HL-60 (cell line): ENCODE data around the gene SSNA1.
A peak's percentile ranks its signal among the peaks of the same experiment; 100 is the strongest.

Source experiments
- DNase-seq, 2 experiments: peaks; one replicate each; pipeline ENCODE4 v3.0.0-alpha.2; 2010 to 2020; ENCODE audit warnings: low read depth in 1 of 2, low spot score in 1 of 2
- H3K27ac ChIP-seq: fragments of 250-450 bp; sonication (Bioruptor Pico); replicated peaks from 2 replicates; pipeline ENCODE4 v1.5.1; 2020; ENCODE audit warnings: mild to moderate bottlenecking, moderate library complexity
- H3K27me3 ChIP-seq: fragments of 250-450 bp; sonication (Bioruptor Pico); 2 replicates; pipeline ENCODE4 v1.5.1; 2021; ENCODE audit warnings: mild to moderate bottlenecking, moderate library complexity; ENCODE audit not compliant: insufficient read depth, poor library complexity, severe bottlenecking
- H3K4me3 ChIP-seq: replicated peaks from 2 replicates; pipeline ENCODE4 v1.5.1; 2011; ENCODE audit warnings: mild to moderate bottlenecking, control low read depth, low read length; ENCODE audit not compliant: insufficient read depth
- GABPA ChIP-seq: IDR thresholded peaks from 2 replicates; pipeline ENCODE4 v1.6.1; 2012; ENCODE audit warnings: low read depth
- POLR2AphosphoS5 ChIP-seq: IDR thresholded peaks from 2 replicates; pipeline ENCODE4 v1.6.1; 2012; ENCODE audit warnings: low read depth
- SPI1 ChIP-seq: IDR thresholded peaks from 2 replicates; pipeline ENCODE4 v1.6.1; 2012; ENCODE audit warnings: low read depth, mild to moderate bottlenecking, borderline replicate concordance
- TF ChIP-seq, protein P1 (sequence below): IDR thresholded peaks from one replicate; pipeline ENCODE4 v1.5.1; 2011; ENCODE audit warnings: low read length, control low read depth, inconsistent platforms; ENCODE audit not compliant: insufficient read depth
- TF ChIP-seq, protein P2 (sequence below): IDR thresholded peaks from 2 replicates; pipeline ENCODE4 v1.6.1; 2012; ENCODE audit warnings: low read depth; ENCODE audit not compliant: insufficient replicate concordance

The SSNA1 gene

DNA sequence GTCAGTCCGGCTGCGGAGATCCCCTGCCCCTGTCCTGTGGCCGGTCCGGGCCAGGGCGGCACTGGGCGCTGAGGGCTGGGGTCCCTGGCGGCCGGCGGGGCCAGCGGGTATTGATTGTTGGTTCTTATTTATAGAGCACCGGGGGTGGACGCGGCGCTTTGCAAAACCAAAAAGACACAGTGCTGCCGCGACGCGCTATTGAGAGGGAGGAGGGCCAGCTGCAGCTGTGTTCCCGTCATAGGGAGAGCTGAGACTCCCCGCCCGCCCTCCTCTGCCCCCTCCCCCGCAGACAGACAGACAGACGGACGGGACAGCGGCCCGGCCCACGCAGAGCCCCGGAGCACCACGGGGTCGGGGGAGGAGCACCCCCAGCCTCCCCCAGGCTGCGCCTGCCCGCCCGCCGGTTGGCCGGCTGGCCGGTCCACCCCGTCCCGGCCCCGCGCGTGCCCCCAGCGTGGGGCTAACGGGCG, 21.2 kb upstream of the SSNA1 start:
- no peak overlapping the region for H3K4me3 ChIP-seq
- no peak for TF ChIP-seq POLR2AphosphoS5
- TF ChIP-seq, protein P1, sequence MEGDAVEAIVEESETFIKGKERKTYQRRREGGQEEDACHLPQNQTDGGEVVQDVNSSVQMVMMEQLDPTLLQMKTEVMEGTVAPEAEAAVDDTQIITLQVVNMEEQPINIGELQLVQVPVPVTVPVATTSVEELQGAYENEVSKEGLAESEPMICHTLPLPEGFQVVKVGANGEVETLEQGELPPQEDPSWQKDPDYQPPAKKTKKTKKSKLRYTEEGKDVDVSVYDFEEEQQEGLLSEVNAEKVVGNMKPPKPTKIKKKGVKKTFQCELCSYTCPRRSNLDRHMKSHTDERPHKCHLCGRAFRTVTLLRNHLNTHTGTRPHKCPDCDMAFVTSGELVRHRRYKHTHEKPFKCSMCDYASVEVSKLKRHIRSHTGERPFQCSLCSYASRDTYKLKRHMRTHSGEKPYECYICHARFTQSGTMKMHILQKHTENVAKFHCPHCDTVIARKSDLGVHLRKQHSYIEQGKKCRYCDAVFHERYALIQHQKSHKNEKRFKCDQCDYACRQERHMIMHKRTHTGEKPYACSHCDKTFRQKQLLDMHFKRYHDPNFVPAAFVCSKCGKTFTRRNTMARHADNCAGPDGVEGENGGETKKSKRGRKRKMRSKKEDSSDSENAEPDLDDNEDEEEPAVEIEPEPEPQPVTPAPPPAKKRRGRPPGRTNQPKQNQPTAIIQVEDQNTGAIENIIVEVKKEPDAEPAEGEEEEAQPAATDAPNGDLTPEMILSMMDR, result no peak
- TF ChIP-seq GABPA, result no peak
- no peak for TF ChIP-seq SPI1
- TF ChIP-seq, protein P2, sequence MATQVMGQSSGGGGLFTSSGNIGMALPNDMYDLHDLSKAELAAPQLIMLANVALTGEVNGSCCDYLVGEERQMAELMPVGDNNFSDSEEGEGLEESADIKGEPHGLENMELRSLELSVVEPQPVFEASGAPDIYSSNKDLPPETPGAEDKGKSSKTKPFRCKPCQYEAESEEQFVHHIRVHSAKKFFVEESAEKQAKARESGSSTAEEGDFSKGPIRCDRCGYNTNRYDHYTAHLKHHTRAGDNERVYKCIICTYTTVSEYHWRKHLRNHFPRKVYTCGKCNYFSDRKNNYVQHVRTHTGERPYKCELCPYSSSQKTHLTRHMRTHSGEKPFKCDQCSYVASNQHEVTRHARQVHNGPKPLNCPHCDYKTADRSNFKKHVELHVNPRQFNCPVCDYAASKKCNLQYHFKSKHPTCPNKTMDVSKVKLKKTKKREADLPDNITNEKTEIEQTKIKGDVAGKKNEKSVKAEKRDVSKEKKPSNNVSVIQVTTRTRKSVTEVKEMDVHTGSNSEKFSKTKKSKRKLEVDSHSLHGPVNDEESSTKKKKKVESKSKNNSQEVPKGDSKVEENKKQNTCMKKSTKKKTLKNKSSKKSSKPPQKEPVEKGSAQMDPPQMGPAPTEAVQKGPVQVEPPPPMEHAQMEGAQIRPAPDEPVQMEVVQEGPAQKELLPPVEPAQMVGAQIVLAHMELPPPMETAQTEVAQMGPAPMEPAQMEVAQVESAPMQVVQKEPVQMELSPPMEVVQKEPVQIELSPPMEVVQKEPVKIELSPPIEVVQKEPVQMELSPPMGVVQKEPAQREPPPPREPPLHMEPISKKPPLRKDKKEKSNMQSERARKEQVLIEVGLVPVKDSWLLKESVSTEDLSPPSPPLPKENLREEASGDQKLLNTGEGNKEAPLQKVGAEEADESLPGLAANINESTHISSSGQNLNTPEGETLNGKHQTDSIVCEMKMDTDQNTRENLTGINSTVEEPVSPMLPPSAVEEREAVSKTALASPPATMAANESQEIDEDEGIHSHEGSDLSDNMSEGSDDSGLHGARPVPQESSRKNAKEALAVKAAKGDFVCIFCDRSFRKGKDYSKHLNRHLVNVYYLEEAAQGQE, result no peak
- no peak overlapping the region for H3K27ac ChIP-seq
- peaks cover 36% of the 10 kb centered on the region for H3K27me3 ChIP-seq
- DNase-seq, result no peak

DNA sequence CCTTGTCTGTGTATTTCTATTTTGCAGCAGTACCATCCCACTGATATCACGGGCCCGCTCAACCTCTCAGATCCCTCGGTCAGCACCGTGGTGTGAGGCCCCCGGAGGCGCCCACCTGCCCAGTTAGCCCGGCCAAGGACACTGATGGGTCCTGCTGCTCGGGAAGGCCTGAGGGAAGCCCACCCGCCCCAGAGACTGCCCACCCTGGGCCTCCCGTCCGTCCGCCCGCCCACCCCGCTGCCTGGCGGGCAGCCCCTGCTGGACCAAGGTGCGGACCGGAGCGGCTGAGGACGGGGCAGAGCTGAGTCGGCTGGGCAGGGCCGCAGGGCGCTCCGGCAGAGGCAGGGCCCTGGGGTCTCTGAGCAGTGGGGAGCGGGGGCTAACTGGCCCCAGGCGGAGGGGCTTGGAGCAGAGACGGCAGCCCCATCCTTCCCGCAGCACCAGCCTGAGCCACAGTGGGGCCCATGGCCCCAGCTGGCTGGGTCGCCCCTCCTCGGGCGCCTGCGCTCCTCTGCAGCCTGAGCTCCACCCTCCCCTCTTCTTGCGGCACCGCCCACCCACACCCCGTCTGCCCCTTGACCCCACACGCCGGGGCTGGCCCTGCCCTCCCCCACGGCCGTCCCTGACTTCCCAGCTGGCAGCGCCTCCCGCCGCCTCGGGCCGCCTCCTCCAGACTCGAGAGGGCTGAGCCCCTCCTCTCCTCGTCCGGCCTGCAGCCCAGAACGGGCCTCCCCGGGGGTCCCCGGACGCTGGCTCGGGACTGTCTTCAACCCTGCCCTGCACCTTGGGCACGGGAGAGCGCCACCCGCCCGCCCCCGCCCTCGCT, 20.5 kb upstream of the SSNA1 start:
- Histone ChIP-seq H3K27ac (no peak overlapping the region), H3K4me3 (peak overlapping the region; percentile 28), H3K27me3 (peaks cover 32% of the 10 kb centered on the region)
- no peak for DNase-seq
- TF ChIP-seq, protein P1, result no peak
- TF ChIP-seq POLR2AphosphoS5 (no peak), GABPA (no peak), SPI1 (no peak)
- TF ChIP-seq, protein P2, result no peak

DNA sequence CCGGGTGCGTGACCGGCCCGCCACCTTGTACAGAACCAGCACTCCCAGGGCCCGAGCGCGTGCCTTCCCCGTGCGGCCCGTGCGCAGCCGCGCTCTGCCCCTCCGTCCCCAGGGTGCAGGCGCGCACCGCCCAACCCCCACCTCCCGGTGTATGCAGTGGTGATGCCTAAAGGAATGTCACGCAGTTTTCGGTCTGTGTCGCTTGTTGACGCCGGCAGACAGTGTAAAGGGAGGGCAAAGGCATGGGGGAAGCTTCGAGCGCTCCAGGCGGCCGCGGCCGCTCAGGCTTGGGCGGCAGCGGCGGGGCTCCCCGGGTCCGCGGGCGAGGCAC, 19.9 kb upstream of the SSNA1 start:
- H3K27ac ChIP-seq, result no peak overlapping the region
- TF ChIP-seq GABPA (no peak), POLR2AphosphoS5 (no peak; the same call in 1 of the 2 replicates), SPI1 (no peak)
- TF ChIP-seq, protein P1, result no peak
- TF ChIP-seq, protein P2, result no peak
- peak in 1 of 2 experiments; percentile 10 for DNase-seq
- H3K4me3 ChIP-seq, result peak overlapping the region; percentile 28
- H3K27me3 ChIP-seq, result peaks cover 27% of the 10 kb centered on the region
